Spleen (tissue), 11 donors: ENCODE data around the gene HCN3. TPM values are rescaled to one million over a fixed set of nuclear protein-coding genes. Genes with fewer than 3 reads are reported as not detected.

Experiments
- DNase-seq: peaks from one replicate; pipeline ENCODE4 v3.0.0-alpha.2; 2020
- H3K27ac ChIP-seq, 8 donors: fragments of 200-600 bp; sonication (generic) in 7 of 8; 1 replicate in 4 of 8; 2 replicates in 4 of 8; pipeline versions ENCODE4 v1.5.0 to v1.8.0; 2016 to 2021; ENCODE audit warnings: inconsistent platforms in 4 of 8, mild to moderate bottlenecking in 4 of 8, moderate library complexity in 1 of 8
- H3K27me3 ChIP-seq, 7 donors: fragments of 200-600 bp; sonication (generic) in 6 of 7; replicated peaks in 1 of 7; 1 replicate in 4 of 7; 2 replicates in 3 of 7; pipeline versions ENCODE4 v1.5.0 to v1.8.0; 2016 to 2021; ENCODE audit warnings: inconsistent platforms in 3 of 7, mild to moderate bottlenecking in 1 of 7
- H3K36me3 ChIP-seq, 6 donors: fragments of 200-600 bp; sonication (generic) in 5 of 6; 1 replicate in 4 of 6; 2 replicates in 2 of 6; pipeline versions ENCODE4 v1.5.0 to v1.8.0; 2016 to 2021; ENCODE audit warnings: inconsistent platforms in 2 of 6
- H3K4me1 ChIP-seq, 6 donors: fragments of 200-600 bp; sonication (generic) in 5 of 6; 1 replicate in 3 of 6; 2 replicates in 3 of 6; pipeline versions ENCODE4 v1.5.0 to v1.8.0; 2016 to 2021; ENCODE audit warnings: inconsistent platforms in 3 of 6
- H3K4me3 ChIP-seq, 8 donors: fragments of 200-600 bp; sonication (generic) in 7 of 8; 1 replicate in 4 of 8; 2 replicates in 4 of 8; pipeline versions ENCODE4 v1.5.0 to v1.8.0; 2016 to 2021; ENCODE audit warnings: inconsistent platforms in 4 of 8, mild to moderate bottlenecking in 4 of 8, moderate library complexity in 2 of 8
- H3K9me3 ChIP-seq, 8 donors: fragments of 200-600 bp; sonication (generic) in 7 of 8; 1 replicate in 4 of 8; 2 replicates in 4 of 8; pipeline versions ENCODE4 v1.5.0 to v1.8.0; 2016 to 2021; ENCODE audit warnings: inconsistent platforms in 4 of 8
- CTCF ChIP-seq, 11 experiments: fragments of 200-600 bp in 7 of 11; fragments of 450-650 bp in 4 of 11; sonication (generic) in 4 of 11; IDR thresholded peaks in 8 of 11; conservative IDR thresholded peaks in 3 of 11; 1 replicate in 7 of 11; 2 replicates in 4 of 11; pipeline versions ENCODE4 v1.4.0 to v1.8.0; 2016 to 2021; ENCODE audit warnings: antibody characterized with exemption in 11 of 11, inconsistent platforms in 4 of 11, mild to moderate bottlenecking in 1 of 11
- POLR2A ChIP-seq, 3 donors: fragments of 450-650 bp; IDR thresholded peaks; one replicate each; pipeline ENCODE4 v1.5.1; 2017; ENCODE audit warnings: antibody characterized with exemption in 3 of 3, mild to moderate bottlenecking in 1 of 3
- POLR2AphosphoS5 ChIP-seq, 3 donors: sonication (generic); formaldehyde crosslinking; IDR thresholded peaks; one replicate each; pipeline ENCODE4 v1.5.1; 2017; ENCODE audit warnings: antibody characterized with exemption in 3 of 3
- WGBS, 5 donors: extraction: QIAGEN DNeasy Blood & Tissue Kit in 3 of 5; methylation state at CpG; one replicate each; pipeline versions ENCODE4 v1.1.5 to v1.1.7; 2013 to 2018; 5-methylcytosine and 5-hydroxymethylcytosine counted together
- intact Hi-C: fragments of 100-400 bp; cut with DNase I; formaldehyde crosslinking; loops from one replicate; pipeline ENCODE4 v1.15.0; 2023; ENCODE audit warnings: low total_unique reads
- polyA plus RNA-seq, 3 donors: library from polyadenylated mRNA; stranded (reverse); fragments of 200-250 nt; gene quantifications; one replicate each; pipeline ENCODE4 v1.2.1, GENCODE V29; 2013
- total RNA-seq, 7 donors: library from RNA; depleted of rRNA in 3 of 7; stranded (reverse); fragments of >200 nt in 3 of 7; fragmentation: NEBNext Ultra II Directional in 4 of 7; extraction: Animal tissue kit (Norgen Biotek cat#: 25700) in 4 of 7; gene quantifications; one replicate each; pipeline versions ENCODE4 v1.1.0 to v1.2.1, GENCODE V29; 2016 to 2021
- donor health status: healthy with polysubstance abuse.
- donor health status: DM: no; HTN: no; CAD: no; lungs with moderate emphysema.
- donor health status: DM: no; HTN: no; CAD: no.
- donor health status: Bipolar disorder and iron deficiency.
- donor health status: healthy.
- donor health status: DM: no; HTN: no; CAD: no.
- donor health status: DM: yes; HTN: yes; CAD: no.

HCN3 gene
- total and polyA plus RNA-seq, 10 donors = 0.65 to 3.3 (median 1.5) TPM

GRCh38 chr1:155250246-155250632, 27.0 kb upstream of the HCN3 start:
- intact Hi-C loops = loop anchor here (5.0 kb wide), 1 partner anchor 342 kb away; no protein-coding TSS in a partner anchor
- no peaks in the 10 kb centered on the region for H3K27me3 ChIP-seq
- peaks cover 16 to 43% (median 28%) of the 10 kb centered on the region in 6 donors for H3K4me1 ChIP-seq
- WGBS, 5 donors = 11 to 30% (median 12%) methylated on average over 9 to 28 of the region's 28 CpGs
- H3K9me3 ChIP-seq = no peaks in the 10 kb centered on the region
- peak overlapping the region in 7 of 8 donors; percentile 23 to 79 (median 51) for H3K27ac ChIP-seq
- H3K36me3 ChIP-seq = peaks cover 0 to 23% (median 3%) of the 10 kb centered on the region in 6 donors
- H3K4me3 ChIP-seq = peak overlapping the region; percentile 6 to 66 (median 34)
- DNase-seq = no peak
- TF ChIP-seq POLR2A (IDR thresholded peaks at IDR 0.05) (no peak), CTCF (IDR thresholded peaks at IDR 0.05 in 8 of 11, conservative IDR thresholded peaks at IDR 0.05 in 3 of 11) (no peak), POLR2AphosphoS5 (IDR thresholded peaks at IDR 0.05) (no peak)

GRCh38 chr1:155250633-155251449, 26.4 kb upstream of the HCN3 start:
- 15 to 22% (median 18%) methylated on average over 19 to 23 of the region's 23 CpGs for WGBS, 5 donors
- H3K4me3 ChIP-seq = peak overlapping the region; percentile 6 to 66 (median 34)
- peak; percentile 73 to 86 (median 80) for TF ChIP-seq POLR2AphosphoS5 (IDR thresholded peaks at IDR 0.05)
- peak; percentile 97 to 100 (median 100) for TF ChIP-seq CTCF (IDR thresholded peaks at IDR 0.05 in 8 of 11, conservative IDR thresholded peaks at IDR 0.05 in 3 of 11)
- no peak for TF ChIP-seq POLR2A (IDR thresholded peaks at IDR 0.05)
- peak overlapping the region in 7 of 8 donors; percentile 23 to 79 (median 51) for H3K27ac ChIP-seq
- peaks cover 0 to 23% (median 3%) of the 10 kb centered on the region in 6 donors for H3K36me3 ChIP-seq
- H3K4me1 ChIP-seq = peaks cover 18 to 46% (median 33%) of the 10 kb centered on the region in 6 donors
- intact Hi-C loops = loop anchor here (5.0 kb wide), 1 partner anchor 341 kb away; no protein-coding TSS in a partner anchor
- H3K27me3 ChIP-seq = no peaks in the 10 kb centered on the region
- H3K9me3 ChIP-seq = no peaks in the 10 kb centered on the region
- DNase-seq = peak; percentile 99

GRCh38 chr1:155251566-155251965, 25.7 kb upstream of the HCN3 start:
- Histone ChIP-seq H3K4me1 (peaks cover 24 to 53% (median 38%) of the 10 kb centered on the region in 6 donors), H3K36me3 (peaks cover 0 to 30% (median 5%) of the 10 kb centered on the region in 6 donors), H3K4me3 (no peak overlapping the region), H3K9me3 (no peaks in the 10 kb centered on the region), H3K27me3 (no peaks in the 10 kb centered on the region), H3K27ac (peak overlapping the region in 3 of 8 donors; percentile 64 to 79 (median 65))
- intact Hi-C loops = loop anchor here (5.0 kb wide), 1 partner anchor 341 kb away; no protein-coding TSS in a partner anchor
- WGBS, 5 donors = 82 to 95% (median 88%) methylated on average over 4 to 7 of the region's 7 CpGs
- TF ChIP-seq POLR2AphosphoS5 (IDR thresholded peaks at IDR 0.05) = no peak
- no peak for TF ChIP-seq POLR2A (IDR thresholded peaks at IDR 0.05)
- TF ChIP-seq CTCF (IDR thresholded peaks at IDR 0.05 in 8 of 11, conservative IDR thresholded peaks at IDR 0.05 in 3 of 11) = no peak
- DNase-seq = peak; percentile 71

- peak; percentile 30 for DNase-seq
- Histone ChIP-seq H3K36me3 (peaks cover 0 to 33% (median 15%) of the 10 kb centered on the region in 6 donors), H3K27me3 (no peaks in the 10 kb centered on the region), H3K4me3 (no peak overlapping the region), H3K9me3 (no peaks in the 10 kb centered on the region), H3K4me1 (peaks cover 24 to 55% (median 39%) of the 10 kb centered on the region in 6 donors), H3K27ac (no peak overlapping the region)
- TF ChIP-seq POLR2AphosphoS5 (IDR thresholded peaks at IDR 0.05) (no peak), CTCF (IDR thresholded peaks at IDR 0.05 in 8 of 11, conservative IDR thresholded peaks at IDR 0.05 in 3 of 11) (no peak), POLR2A (IDR thresholded peaks at IDR 0.05) (no peak)
- 84 to 94% (median 89%) methylated on average over 5 of the region's 5 CpGs for WGBS, 5 donors
- intact Hi-C loops = loop anchor here (5.0 kb wide), 1 partner anchor 339 kb away; no protein-coding TSS in a partner anchor
Observed at GRCh38 chr1:155253208-155253607, 24.1 kb upstream of the HCN3 start.
